Adrenal gland (tissue), 5 donors: ENCODE data around the gene DEFB127.
"Not testable (repeated sequence)": the region's sequence is repeated elsewhere in the genome, so short reads cannot be mapped to it uniquely, and the experiment has no call there.

Experiments used
- POLR2A ChIP-seq, 2 donors: fragments of 450-650 bp; IDR thresholded peaks; one replicate each; pipeline ENCODE4 v1.6.1; 2017; ENCODE audit warnings: antibody characterized with exemption in 2 of 2, mild to moderate bottlenecking in 2 of 2, moderate library complexity in 1 of 2
- TF ChIP-seq, protein P1 (sequence below), 6 experiments: fragments of 450-650 bp in 4 of 6; fragments of 200-600 bp in 2 of 6; sonication (generic) in 1 of 6; IDR thresholded peaks; 1 replicate in 5 of 6; 2 replicates in 1 of 6; pipeline versions ENCODE4 v1.5.1 to v1.8.0; 2016 to 2021; ENCODE audit warnings: antibody characterized with exemption in 6 of 6, mild to moderate bottlenecking in 2 of 6, moderate library complexity in 1 of 6
- donor health status: DM: no; HTN: no; CAD: no.

DNA sequence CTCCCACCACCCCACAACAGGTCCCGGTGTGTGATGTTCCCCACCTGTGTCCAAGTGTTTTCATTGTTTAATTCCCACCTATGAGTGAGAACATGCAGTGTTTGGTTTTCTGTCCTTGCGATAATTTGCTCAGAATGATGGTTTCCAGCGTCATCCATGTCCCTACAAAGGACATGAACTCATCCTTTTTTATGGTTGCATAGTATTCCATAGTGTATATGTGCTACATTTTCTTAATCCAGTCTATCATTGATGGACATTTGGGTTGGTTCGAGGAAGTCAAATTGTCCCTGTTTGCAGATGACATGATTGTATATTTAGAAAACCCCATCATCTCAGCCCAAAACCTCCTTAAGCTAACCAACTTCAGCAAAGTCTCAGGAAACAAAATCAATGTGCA is 46.4 kb downstream of the DEFB127 start:
- TF ChIP-seq, protein P1, sequence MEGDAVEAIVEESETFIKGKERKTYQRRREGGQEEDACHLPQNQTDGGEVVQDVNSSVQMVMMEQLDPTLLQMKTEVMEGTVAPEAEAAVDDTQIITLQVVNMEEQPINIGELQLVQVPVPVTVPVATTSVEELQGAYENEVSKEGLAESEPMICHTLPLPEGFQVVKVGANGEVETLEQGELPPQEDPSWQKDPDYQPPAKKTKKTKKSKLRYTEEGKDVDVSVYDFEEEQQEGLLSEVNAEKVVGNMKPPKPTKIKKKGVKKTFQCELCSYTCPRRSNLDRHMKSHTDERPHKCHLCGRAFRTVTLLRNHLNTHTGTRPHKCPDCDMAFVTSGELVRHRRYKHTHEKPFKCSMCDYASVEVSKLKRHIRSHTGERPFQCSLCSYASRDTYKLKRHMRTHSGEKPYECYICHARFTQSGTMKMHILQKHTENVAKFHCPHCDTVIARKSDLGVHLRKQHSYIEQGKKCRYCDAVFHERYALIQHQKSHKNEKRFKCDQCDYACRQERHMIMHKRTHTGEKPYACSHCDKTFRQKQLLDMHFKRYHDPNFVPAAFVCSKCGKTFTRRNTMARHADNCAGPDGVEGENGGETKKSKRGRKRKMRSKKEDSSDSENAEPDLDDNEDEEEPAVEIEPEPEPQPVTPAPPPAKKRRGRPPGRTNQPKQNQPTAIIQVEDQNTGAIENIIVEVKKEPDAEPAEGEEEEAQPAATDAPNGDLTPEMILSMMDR (IDR thresholded peaks at IDR 0.05), result not testable (repeated sequence)
- not testable (repeated sequence) for TF ChIP-seq POLR2A (IDR thresholded peaks at IDR 0.05)
